Small intestine (tissue), 16 donors: ENCODE data around the gene EGFL8. TPM values are rescaled to one million over a fixed set of nuclear protein-coding genes. Genes with fewer than 3 reads are reported as not detected.

Experiments used
- DNase-seq, 2 donors: peaks; one replicate each; pipeline versions ENCODE4 v3.0.0 to v3.0.0-alpha.2; 2013
- FAIRE-seq: peaks from 2 replicates; lab custom pipeline; 2012; peaks lifted over from hg19 to GRCh38; lab: Jason Lieb, UNC
- H3K27ac ChIP-seq, 3 donors: one replicate each; pipeline ENCODE4 v1.5.1; 2013; ENCODE audit warnings: low read length in 2 of 3, mild to moderate bottlenecking in 2 of 3, control low read depth in 1 of 3, inconsistent platforms in 1 of 3, low read depth in 1 of 3, moderate library complexity in 1 of 3
- H3K27me3 ChIP-seq, 3 donors: one replicate each; pipeline ENCODE4 v1.6.1; 2013; ENCODE audit warnings: low read length in 3 of 3, inconsistent platforms in 1 of 3; ENCODE audit not compliant: control insufficient read depth in 3 of 3, insufficient read depth in 3 of 3
- H3K36me3 ChIP-seq, 3 donors: one replicate each; pipeline ENCODE4 v1.6.1; 2013; ENCODE audit warnings: low read length in 3 of 3, inconsistent platforms in 1 of 3, low read depth in 1 of 3, mild to moderate bottlenecking in 1 of 3, moderate library complexity in 1 of 3; ENCODE audit not compliant: control insufficient read depth in 3 of 3, insufficient read depth in 2 of 3
- H3K4me1 ChIP-seq, 3 donors: one replicate each; pipeline ENCODE4 v1.6.1; 2013; ENCODE audit warnings: low read length in 2 of 3, inconsistent platforms in 1 of 3, low read depth in 1 of 3, mild to moderate bottlenecking in 1 of 3, moderate library complexity in 1 of 3; ENCODE audit not compliant: control insufficient read depth in 3 of 3, insufficient read depth in 2 of 3
- H3K4me3 ChIP-seq, 3 donors: one replicate each; pipeline ENCODE4 v1.5.1; 2013; ENCODE audit warnings: low read length in 3 of 3, control low read depth in 1 of 3, inconsistent platforms in 1 of 3, low read depth in 1 of 3, mild to moderate bottlenecking in 1 of 3, moderate library complexity in 1 of 3
- H3K9me3 ChIP-seq, 2 donors: one replicate each; pipeline ENCODE4 v1.6.1; 2013; ENCODE audit warnings: low read depth in 1 of 2, low read length in 1 of 2; ENCODE audit not compliant: control insufficient read depth in 2 of 2, insufficient read depth in 1 of 2
- WGBS, 3 donors: extraction: QIAGEN DNeasy Blood & Tissue Kit; methylation state at CpG; one replicate each; pipeline ENCODE4 v1.1.7; 2013; 5-methylcytosine and 5-hydroxymethylcytosine counted together
- long read RNA-seq, 10 donors: transcript quantifications; one replicate each; lab custom pipeline, GENCODE V29; 2026
- polyA plus RNA-seq, 4 donors: library from polyadenylated mRNA; stranded (reverse) in 3 of 4; unstranded in 1 of 4; fragments of 200-250 nt in 3 of 4; fragments of 120-200 nt in 1 of 4; gene quantifications; one replicate each; pipeline versions ENCODE4 v1.2.1 to v1.2.3, GENCODE V29; 2013
- donor health status: healthy with polysubstance abuse.
- donor health status: control.
- donor health status: control.
- donor health status: Bipolar disorder and iron deficiency.
- donor health status: healthy.

EGFL8 gene
- 10 to 100 TPM in 3 of 4 donors, 1 to 10 TPM in 1; 7.8 to 21.9 (median 12.8) TPM for polyA plus RNA-seq
- long read RNA-seq, donor 1, partial matches to known transcripts, result 0 of 2 reads
- long read RNA-seq, donor 1, other reads (novel, unspliced or antisense), result 0 of 2 reads
- long read RNA-seq, donor 2, partial matches to known transcripts, result 0 of 1 reads
- long read RNA-seq, donor 2, other reads (novel, unspliced or antisense), result 0 of 1 reads
- long read RNA-seq, donor 3, partial matches to known transcripts, result 0 of 1 reads
- long read RNA-seq, donor 3, other reads (novel, unspliced or antisense), result 0 of 1 reads
- long read RNA-seq, donor 4, result 0 reads
- long read RNA-seq, donor 5, partial matches to known transcripts, result 0 of 1 reads
- long read RNA-seq, donor 5, other reads (novel, unspliced or antisense), result 0 of 1 reads
- long read RNA-seq, donor 6, partial matches to known transcripts, result 0 of 1 reads
- long read RNA-seq, donor 6, other reads (novel, unspliced or antisense), result 0 of 1 reads
- long read RNA-seq, donor 7, partial matches to known transcripts, result 0 of 7 reads
- long read RNA-seq, donor 7, other reads (novel, unspliced or antisense), result 0 of 7 reads
- long read RNA-seq, donor 8, partial matches to known transcripts, result 0 of 1 reads
- long read RNA-seq, donor 8, other reads (novel, unspliced or antisense), result 0 of 1 reads
- long read RNA-seq, donor 9, result 0 reads
- long read RNA-seq, donor 10, partial matches to known transcripts, result 0 of 4 reads
- long read RNA-seq, donor 10, other reads (novel, unspliced or antisense), result 0 of 4 reads

DNA sequence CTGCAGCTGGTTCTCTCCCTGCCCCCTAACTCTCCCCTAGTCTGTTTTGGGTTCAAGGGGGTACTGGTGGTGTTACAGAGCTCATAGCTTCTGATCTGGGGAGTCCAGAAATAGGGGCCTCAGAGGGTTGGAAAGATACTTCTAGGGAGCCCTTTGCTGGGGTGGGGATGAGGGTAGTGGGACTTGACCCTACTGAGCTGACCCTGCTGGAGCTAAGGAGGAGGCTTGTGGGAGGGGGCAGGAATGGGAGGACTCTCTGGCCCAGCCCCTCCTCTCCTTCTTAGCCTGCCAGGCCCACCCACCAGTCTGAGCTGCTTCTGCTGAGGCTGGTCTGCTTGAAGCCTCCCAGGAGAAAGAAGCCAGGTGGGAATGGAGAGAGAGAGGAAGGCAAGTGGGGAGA, at the start of gene EGFL8:
EGFL8 (plus strand) TSS at position 301 of the 400 bp plus-strand sequence. CDS start 1,571 bp downstream, outside the sequence.
- Histone ChIP-seq H3K27ac (no peak within 1 kb of the TSS), H3K4me3 (no peak within 1 kb of the TSS)
- no peak for FAIRE-seq

GRCh38 chr6:32114796-32115195, 49.6 kb upstream of the EGFL8 start:
- Histone ChIP-seq H3K36me3 (peaks cover 5 to 58% (median 11%) of the 10 kb centered on the region in 3 donors), H3K4me3 (no peak overlapping the region), H3K9me3 (no peaks in the 10 kb centered on the region), H3K27me3 (no peaks in the 10 kb centered on the region), H3K4me1 (peaks cover 0 to 13% (median 0%) of the 10 kb centered on the region in 3 donors), H3K27ac (peak overlapping the region in 1 of 3 donors; percentile 55)
- WGBS, 3 donors, result 72 to 84% (median 82%) methylated on average over 8 of the region's 8 CpGs
- no peak for FAIRE-seq
- DNase-seq, result no peak

More for the DNA sequence above, at the start of gene EGFL8:
- DNase-seq, result no peak
- no peaks in the 10 kb centered on the region for H3K9me3 ChIP-seq
- no peaks in the 10 kb centered on the region for H3K27me3 ChIP-seq
- H3K4me1 ChIP-seq, result peaks cover 0 to 31% (median 0%) of the 10 kb centered on the region in 3 donors
- peaks cover 0 to 80% (median 2%) of the 10 kb centered on the region in 3 donors for H3K36me3 ChIP-seq

DNA sequence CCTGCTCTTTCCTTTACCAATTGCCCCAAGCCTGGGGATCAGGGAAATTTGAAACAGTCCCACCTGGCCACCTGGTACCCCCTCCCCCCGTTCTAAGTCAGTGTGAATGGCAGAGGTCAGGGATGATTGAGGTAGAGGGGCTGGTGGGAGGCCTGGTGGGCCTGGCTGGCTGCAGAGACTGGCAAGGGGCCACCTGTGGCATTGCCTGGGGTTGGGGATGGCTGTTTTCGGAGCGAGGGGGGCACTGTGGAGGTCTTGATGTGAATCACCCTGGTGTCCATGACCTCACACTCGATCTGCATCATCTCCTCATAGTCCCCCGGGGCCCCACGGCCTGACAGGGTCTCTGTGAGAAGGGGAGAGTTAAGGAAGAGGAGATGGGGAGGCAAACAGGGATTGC, 48.8 kb upstream of the EGFL8 start:
- peaks cover 0 to 14% (median 0%) of the 10 kb centered on the region in 3 donors for H3K4me1 ChIP-seq
- 85 to 91% (median 91%) methylated on average over 6 of the region's 6 CpGs for WGBS, 3 donors
- no peaks in the 10 kb centered on the region for H3K27me3 ChIP-seq
- DNase-seq, result no peak
- FAIRE-seq, result no peak
- H3K36me3 ChIP-seq, result peaks cover 7 to 65% (median 14%) of the 10 kb centered on the region in 3 donors
- H3K4me3 ChIP-seq, result no peak overlapping the region
- H3K27ac ChIP-seq, result no peak overlapping the region
- H3K9me3 ChIP-seq, result no peaks in the 10 kb centered on the region

DNA sequence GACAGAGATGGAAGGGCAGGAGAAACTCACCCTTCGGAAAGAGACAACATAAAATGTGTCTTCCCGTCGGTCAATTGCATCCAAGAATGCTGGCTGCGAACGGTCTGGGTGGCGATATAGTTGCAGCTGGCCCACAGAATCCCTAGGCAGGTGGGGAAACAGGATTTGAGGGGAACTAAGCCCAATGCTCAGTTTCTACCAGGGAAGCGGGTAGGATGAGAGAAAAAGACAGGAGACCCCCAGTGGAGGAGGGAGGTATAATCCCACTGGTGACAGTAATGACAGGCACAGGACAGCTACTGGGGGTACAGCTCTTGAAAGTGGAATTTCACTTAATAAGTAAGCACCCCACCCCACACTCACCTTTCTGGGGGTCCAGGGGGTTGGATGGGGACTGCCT, 47.7 kb upstream of the EGFL8 start:
- Histone ChIP-seq H3K4me1 (peaks cover 0 to 14% (median 0%) of the 10 kb centered on the region in 3 donors), H3K27me3 (no peaks in the 10 kb centered on the region), H3K36me3 (peaks cover 12 to 72% (median 16%) of the 10 kb centered on the region in 3 donors), H3K9me3 (no peaks in the 10 kb centered on the region), H3K27ac (no peak overlapping the region), H3K4me3 (no peak overlapping the region)
- FAIRE-seq (no peak), DNase-seq (no peak)
- 89 to 95% (median 92%) methylated on average over 7 of the region's 7 CpGs for WGBS, 3 donors

- Histone ChIP-seq H3K27me3 (no peaks in the 10 kb centered on the region), H3K27ac (no peak overlapping the region), H3K36me3 (peaks cover 12 to 79% (median 21%) of the 10 kb centered on the region in 3 donors), H3K4me1 (peaks cover 0 to 14% (median 0%) of the 10 kb centered on the region in 3 donors), H3K4me3 (no peak overlapping the region), H3K9me3 (no peaks in the 10 kb centered on the region)
- FAIRE-seq, result no peak
- 90 to 98% (median 91%) methylated on average over 9 of the region's 9 CpGs for WGBS, 3 donors
- no peak for DNase-seq
Observed at GRCh38 chr6:32117461-32117860, 46.9 kb upstream of the EGFL8 start.

DNA sequence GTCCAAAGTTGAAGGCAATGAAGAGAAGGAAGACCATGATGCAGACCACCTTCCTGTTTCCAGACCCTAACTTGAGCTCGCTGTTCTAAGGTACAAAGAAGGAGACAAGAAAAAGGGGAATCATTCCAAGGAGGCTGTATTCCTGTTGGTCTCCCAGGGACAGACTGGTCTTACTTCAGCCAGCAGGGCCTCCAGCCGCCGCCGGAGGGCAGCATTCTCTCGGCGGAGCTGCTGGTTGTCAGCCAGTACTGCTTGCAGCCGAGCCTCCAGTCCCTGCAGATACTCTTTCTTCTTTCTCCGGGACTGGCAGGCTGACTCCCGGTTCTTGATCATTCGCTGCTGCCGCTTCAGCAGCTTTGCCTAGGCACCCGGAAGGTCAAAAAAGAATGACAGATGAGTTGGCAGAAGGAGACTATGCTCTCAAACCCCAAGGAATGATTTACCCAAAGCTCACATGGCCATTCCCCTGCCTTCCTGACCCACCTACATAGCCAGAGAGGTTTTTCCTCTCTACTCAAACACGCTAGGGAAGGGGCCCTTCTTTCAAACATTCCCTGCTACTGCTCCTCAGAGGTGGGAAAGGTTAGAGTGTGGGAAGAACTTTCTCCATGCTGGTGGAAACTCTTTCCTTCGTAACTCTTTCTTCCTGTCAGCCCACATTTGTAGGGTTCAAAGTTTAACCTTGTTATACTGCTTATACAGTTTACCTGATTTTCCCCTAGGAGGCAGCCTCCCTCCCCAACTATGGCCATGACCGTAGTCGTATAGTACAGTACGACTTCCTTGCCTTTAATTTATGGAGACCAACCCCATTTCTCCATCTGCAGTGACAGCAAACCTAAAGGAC, 45.4 kb upstream of the EGFL8 start:
- H3K4me3 ChIP-seq, result peak overlapping the region in 2 of 3 donors; percentile 8 to 22
- 6 to 16% (median 16%) methylated on average over 17 of the region's 17 CpGs for WGBS, 3 donors
- peaks cover 12 to 86% (median 21%) of the 10 kb centered on the region in 3 donors for H3K36me3 ChIP-seq
- H3K27ac ChIP-seq, result peak overlapping the region; percentile 50 to 82 (median 80)
- H3K27me3 ChIP-seq, result no peaks in the 10 kb centered on the region
- peaks cover 0 to 7% (median 0%) of the 10 kb centered on the region in 3 donors for H3K4me1 ChIP-seq
- DNase-seq (peak; percentile 83 to 93), FAIRE-seq (no peak)
- no peaks in the 10 kb centered on the region for H3K9me3 ChIP-seq

- Histone ChIP-seq H3K4me3 (no peak overlapping the region), H3K27ac (no peak overlapping the region), H3K36me3 (peaks cover 15 to 89% (median 20%) of the 10 kb centered on the region in 3 donors), H3K4me1 (peaks cover 0 to 6% (median 0%) of the 10 kb centered on the region in 3 donors), H3K27me3 (no peaks in the 10 kb centered on the region), H3K9me3 (no peaks in the 10 kb centered on the region)
- 89 to 95% (median 92%) methylated on average over 11 to 12 of the region's 12 CpGs for WGBS, 3 donors
- FAIRE-seq, result no peak
- DNase-seq, result no peak
Observed at GRCh38 chr6:32120573-32121059, 43.8 kb upstream of the EGFL8 start.
